Body of pancreas (tissue), 4 donors: ENCODE results near the gene SMIM32. TPM values are rescaled to one million over a fixed set of nuclear protein-coding genes. Genes with fewer than 3 reads are reported as not detected.

Experiments
- ATAC-seq: fragments of 150-250 bp; one replicate; pipeline ENCODE4 v1.9.1; 2016
- DNase-seq, 4 donors: peaks; one replicate each; pipeline ENCODE4 v3.0.0-alpha.2; 2019
- H3K27ac ChIP-seq, 4 donors: fragments of 200-600 bp; sonication (generic); 1 replicate in 3 of 4; 2 replicates in 1 of 4; pipeline versions ENCODE4 v1.5.1 to v1.6.1; 2016 to 2019; ENCODE audit warnings: mild to moderate bottlenecking in 1 of 4, mixed read lengths in 1 of 4, moderate library complexity in 1 of 4
- H3K27me3 ChIP-seq, 2 donors: fragments of 200-600 bp; sonication (generic); one replicate each; pipeline ENCODE4 v1.6.0; 2016; ENCODE audit warnings: mild to moderate bottlenecking in 1 of 2
- H3K36me3 ChIP-seq, 2 donors: fragments of 200-600 bp; sonication (generic); replicated peaks in 1 of 2; 2 replicates each; pipeline ENCODE4 v1.5.1; 2016; ENCODE audit warnings: low read depth in 2 of 2; ENCODE audit not compliant: insufficient read depth in 1 of 2
- H3K4me1 ChIP-seq: fragments of 200-600 bp; sonication (generic); one replicate; pipeline ENCODE4 v1.6.0; 2016
- H3K4me3 ChIP-seq, 2 donors: fragments of 200-600 bp; sonication (generic); 1 replicate in 1 of 2; 2 replicates in 1 of 2; pipeline ENCODE4 v1.5.1; 2016 to 2019
- H3K9me3 ChIP-seq, 3 donors: fragments of 200-600 bp; sonication (generic); 1 replicate in 2 of 3; 2 replicates in 1 of 3; pipeline ENCODE4 v1.5.1; 2016
- CTCF ChIP-seq, 7 experiments: fragments of 450-650 bp in 4 of 7; fragments of 200-600 bp in 3 of 7; sonication (generic) in 3 of 7; IDR thresholded peaks; one replicate each; pipeline ENCODE4 v1.5.1; 2016 to 2019; ENCODE audit warnings: antibody characterized with exemption in 7 of 7
- POLR2A ChIP-seq, 3 donors: fragments of 450-650 bp; IDR thresholded peaks; one replicate each; pipeline ENCODE4 v1.6.1; 2016; ENCODE audit warnings: antibody characterized with exemption in 3 of 3, mild to moderate bottlenecking in 2 of 3
- WGBS, 2 donors: methylation state at CpG; one replicate each; pipeline ENCODE4 v1.1.5; 2017; 5-methylcytosine and 5-hydroxymethylcytosine counted together
- intact Hi-C: fragments of 100-400 bp; cut with DNase I; formaldehyde crosslinking; loops from one replicate; pipeline ENCODE4 v1.15.1; 2023
- total RNA-seq, 2 donors: library from RNA; depleted of rRNA; stranded (reverse); fragments of >200 nt; gene quantifications; one replicate each; pipeline ENCODE4 v1.1.0, GENCODE V29; 2016

SMIM32 gene
- total RNA-seq, 2 donors from 2014 or later: 0.78 TPM; not detected in 1

GRCh38 chr5:136192015-136192525 lies 892 bp downstream of the SMIM32 start:
- intact Hi-C loops: no loop called here
- 1% methylated on average over 55 of the region's 56 CpGs; no CpG with 5 or more reads in 1 of the 2 donors for WGBS, 2 donors
- TF ChIP-seq CTCF (IDR thresholded peaks at IDR 0.05): no peak
- no peaks in the 10 kb centered on the region for H3K9me3 ChIP-seq
- no peaks in the 10 kb centered on the region for H3K27me3 ChIP-seq
- no peak for ATAC-seq
- no peak overlapping the region for H3K4me3 ChIP-seq
- H3K36me3 ChIP-seq: peaks cover 0 to 1% of the 10 kb centered on the region in 2 donors
- no peak overlapping the region for H3K27ac ChIP-seq
- DNase-seq: no peak
- peaks cover 20% of the 10 kb centered on the region for H3K4me1 ChIP-seq

DNA sequence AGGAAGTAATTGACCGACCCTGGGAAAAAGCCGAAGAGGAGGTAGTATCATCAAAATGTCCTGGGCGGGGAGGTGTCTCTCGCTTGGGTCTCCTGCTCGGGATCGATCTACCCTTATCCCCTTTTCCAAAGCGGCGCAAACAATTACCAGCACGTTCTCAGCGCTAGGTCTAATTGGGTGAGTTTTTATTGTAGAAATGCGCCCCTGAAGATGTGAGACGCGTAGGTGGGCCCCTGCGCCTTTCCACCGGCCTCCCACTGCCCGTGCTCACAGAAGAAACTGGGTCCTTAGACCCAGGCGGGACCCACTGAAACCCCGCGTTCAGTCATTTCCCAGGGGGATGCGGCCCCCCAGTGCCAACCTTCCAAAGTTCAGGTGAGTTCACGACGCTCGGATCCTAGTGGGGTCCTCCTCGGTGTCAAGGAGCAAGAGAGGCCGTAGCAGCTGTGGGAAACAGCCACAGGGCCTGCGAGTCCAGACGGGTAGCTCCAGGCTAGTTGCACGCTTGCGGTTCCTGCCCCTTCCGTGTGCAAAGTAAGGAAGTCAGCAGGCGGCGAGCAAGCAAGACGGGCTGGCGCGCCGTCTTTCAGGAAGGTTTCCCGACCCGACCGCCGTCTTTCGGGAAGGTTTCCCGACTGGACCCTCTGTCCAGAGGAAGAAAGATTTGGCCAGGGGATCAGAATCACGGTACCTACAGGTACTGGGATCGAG lies 1.5 kb downstream of the SMIM32 start:
- Histone ChIP-seq H3K27me3 (no peaks in the 10 kb centered on the region), H3K9me3 (no peaks in the 10 kb centered on the region), H3K27ac (no peak overlapping the region), H3K36me3 (peaks cover 0 to 1% of the 10 kb centered on the region in 2 donors), H3K4me1 (peaks cover 20% of the 10 kb centered on the region), H3K4me3 (no peak overlapping the region)
- no peak for ATAC-seq
- WGBS, 2 donors: 23 to 34% methylated on average over 19 to 44 of the region's 44 CpGs
- intact Hi-C loops: no loop called here
- TF ChIP-seq CTCF (IDR thresholded peaks at IDR 0.05) (no peak), POLR2A (IDR thresholded peaks at IDR 0.05) (no peak)
- no peak for DNase-seq

GRCh38 chr5:136190904-136191303 lies 2.1 kb downstream of the SMIM32 start:
- Histone ChIP-seq H3K27me3 (no peaks in the 10 kb centered on the region), H3K4me1 (peaks cover 20% of the 10 kb centered on the region), H3K4me3 (no peak overlapping the region), H3K27ac (no peak overlapping the region), H3K36me3 (peaks cover 0 to 1% of the 10 kb centered on the region in 2 donors), H3K9me3 (no peaks in the 10 kb centered on the region)
- TF ChIP-seq CTCF (IDR thresholded peaks at IDR 0.05) (no peak), POLR2A (IDR thresholded peaks at IDR 0.05) (no peak)
- WGBS, 2 donors: 14 to 17% methylated on average over 1 of the region's 1 CpG
- no peak for ATAC-seq
- intact Hi-C loops: no loop called here
- DNase-seq: no peak

GRCh38 chr5:136190091-136190720 lies 2.8 kb downstream of the SMIM32 start:
- TF ChIP-seq CTCF (IDR thresholded peaks at IDR 0.05) (no peak), POLR2A (IDR thresholded peaks at IDR 0.05) (no peak)
- DNase-seq (no peak), ATAC-seq (no peak)
- peaks cover 0 to 1% of the 10 kb centered on the region in 2 donors for H3K36me3 ChIP-seq
- no peak overlapping the region for H3K4me3 ChIP-seq
- intact Hi-C loops: no loop called here
- H3K27ac ChIP-seq: no peak overlapping the region
- 46 to 50% methylated on average over 5 of the region's 5 CpGs for WGBS, 2 donors
- no peaks in the 10 kb centered on the region for H3K27me3 ChIP-seq
- peaks cover 20% of the 10 kb centered on the region for H3K4me1 ChIP-seq
- H3K9me3 ChIP-seq: no peaks in the 10 kb centered on the region
